ENCODE data around the gene MORN1.

DNA sequence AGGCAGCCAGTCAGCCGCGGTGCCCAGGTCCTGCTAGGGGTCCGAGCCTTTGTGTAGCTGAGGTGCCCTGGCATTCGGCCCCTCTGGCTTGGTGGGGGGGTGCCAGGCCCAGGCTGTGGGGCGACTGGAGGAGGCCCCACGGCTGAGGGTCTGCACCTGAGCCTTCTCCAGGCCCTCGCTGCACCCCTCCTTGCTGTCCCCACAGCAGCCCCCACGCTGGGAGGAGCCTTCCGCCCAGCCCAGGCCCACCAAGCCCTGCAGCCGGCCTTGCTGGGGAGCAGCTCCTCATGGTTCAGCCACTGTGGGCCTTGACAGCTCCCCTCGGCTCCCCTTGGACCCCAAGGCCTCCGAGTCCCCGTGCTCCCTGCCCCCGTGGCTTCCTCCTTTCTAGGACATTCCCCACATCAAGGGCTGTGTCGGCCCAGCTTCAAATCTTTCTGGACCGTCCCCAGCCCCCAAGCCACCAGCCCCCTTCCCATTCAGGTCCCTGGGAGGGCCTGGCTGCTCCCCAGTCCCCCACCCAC, 67.8 kb downstream of the MORN1 start:
- TF ChIP-seq FOXP2 (optimal IDR thresholded peaks at IDR 0.05; ENCODE audit: control extremely low read depth, extremely low read length, insufficient read depth) (no peak), EZH2 (IDR thresholded peaks at IDR 0.05) (no peak), POLR2AphosphoS5 (IDR thresholded peaks at IDR 0.05; ENCODE audit: borderline replicate concordance, low read depth, low read length) (no peak)

Measured in SK-N-MC (cell line).